ENCODE data around the gene ENG.

Gene ENG

DNA sequence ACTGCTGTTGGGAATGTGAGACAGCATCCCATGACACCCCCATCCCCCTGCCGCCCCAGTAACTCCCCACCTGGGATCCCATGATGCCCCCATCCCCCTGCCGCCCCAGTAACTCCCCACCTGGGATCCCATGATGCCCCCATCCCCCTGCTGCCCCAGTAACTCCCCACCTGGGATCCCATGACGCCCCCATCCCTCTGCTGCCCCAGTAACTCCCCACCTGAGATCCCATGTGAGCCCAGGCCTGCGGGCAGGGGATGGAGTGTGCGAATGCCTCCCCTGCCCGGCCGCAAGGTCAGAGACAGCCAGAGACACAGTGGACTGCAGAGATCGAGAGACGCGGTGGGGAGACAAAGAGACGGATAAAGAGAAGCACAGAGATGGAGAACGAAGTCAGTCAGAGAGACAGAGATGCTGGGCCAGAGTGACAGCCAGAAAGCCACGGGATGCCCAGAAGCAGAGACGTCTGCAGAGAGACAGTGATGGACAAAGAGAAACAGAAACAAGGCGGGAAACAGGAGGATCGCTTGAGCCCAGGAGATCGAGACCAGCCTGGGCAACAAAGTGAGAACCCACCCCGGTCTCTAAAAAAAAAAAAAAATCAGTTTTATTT lies 77.0 kb downstream of the ENG start:
- no peak overlapping the region for H3K4me3 ChIP-seq (ENCODE audit: low read depth, low read length)
- H3K36me3 ChIP-seq (ENCODE audit: control insufficient read depth, insufficient read depth, low read length): no peaks in the 10 kb centered on the region
- H3K4me1 ChIP-seq (ENCODE audit: control insufficient read depth, insufficient read depth, low read length): peaks cover 30% of the 10 kb centered on the region
- H3K27ac ChIP-seq (ENCODE audit: low read depth, low read length): no peak overlapping the region
- no peaks in the 10 kb centered on the region for H3K27me3 ChIP-seq (ENCODE audit: control insufficient read depth, insufficient read depth, low read length)
- H3K9me3 ChIP-seq (ENCODE audit: control insufficient read depth, insufficient read depth, low read depth, low read length): no peaks in the 10 kb centered on the region
- H3K9ac ChIP-seq (ENCODE audit: low read length): no peak overlapping the region

DNA sequence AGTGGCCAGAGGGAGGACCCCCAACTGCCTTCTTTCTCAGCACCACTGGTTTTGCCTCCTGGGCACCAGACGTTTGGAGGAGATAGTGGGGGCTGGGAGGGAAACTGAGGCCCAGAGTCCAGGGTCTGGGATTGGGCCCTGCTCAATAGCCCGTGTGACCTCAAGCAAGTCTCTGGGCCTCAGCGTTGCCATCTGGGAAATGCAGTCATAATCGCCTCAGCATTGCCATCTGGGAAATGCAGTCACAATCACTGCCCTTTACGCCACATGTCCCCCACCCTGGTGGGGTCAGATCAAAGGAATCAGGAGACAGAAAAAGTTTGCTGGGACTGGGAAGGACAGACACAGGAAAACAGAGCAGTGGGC lies 77.6 kb downstream of the ENG start:
- H3K9ac ChIP-seq (ENCODE audit: low read length): no peak overlapping the region
- no peaks in the 10 kb centered on the region for H3K36me3 ChIP-seq (ENCODE audit: control insufficient read depth, insufficient read depth, low read length)
- peaks cover 30% of the 10 kb centered on the region for H3K4me1 ChIP-seq (ENCODE audit: control insufficient read depth, insufficient read depth, low read length)
- H3K4me3 ChIP-seq (ENCODE audit: low read depth, low read length): no peak overlapping the region
- no peaks in the 10 kb centered on the region for H3K27me3 ChIP-seq (ENCODE audit: control insufficient read depth, insufficient read depth, low read length)
- no peak overlapping the region for H3K27ac ChIP-seq (ENCODE audit: low read depth, low read length)
- H3K9me3 ChIP-seq (ENCODE audit: control insufficient read depth, insufficient read depth, low read depth, low read length): no peaks in the 10 kb centered on the region

DNA sequence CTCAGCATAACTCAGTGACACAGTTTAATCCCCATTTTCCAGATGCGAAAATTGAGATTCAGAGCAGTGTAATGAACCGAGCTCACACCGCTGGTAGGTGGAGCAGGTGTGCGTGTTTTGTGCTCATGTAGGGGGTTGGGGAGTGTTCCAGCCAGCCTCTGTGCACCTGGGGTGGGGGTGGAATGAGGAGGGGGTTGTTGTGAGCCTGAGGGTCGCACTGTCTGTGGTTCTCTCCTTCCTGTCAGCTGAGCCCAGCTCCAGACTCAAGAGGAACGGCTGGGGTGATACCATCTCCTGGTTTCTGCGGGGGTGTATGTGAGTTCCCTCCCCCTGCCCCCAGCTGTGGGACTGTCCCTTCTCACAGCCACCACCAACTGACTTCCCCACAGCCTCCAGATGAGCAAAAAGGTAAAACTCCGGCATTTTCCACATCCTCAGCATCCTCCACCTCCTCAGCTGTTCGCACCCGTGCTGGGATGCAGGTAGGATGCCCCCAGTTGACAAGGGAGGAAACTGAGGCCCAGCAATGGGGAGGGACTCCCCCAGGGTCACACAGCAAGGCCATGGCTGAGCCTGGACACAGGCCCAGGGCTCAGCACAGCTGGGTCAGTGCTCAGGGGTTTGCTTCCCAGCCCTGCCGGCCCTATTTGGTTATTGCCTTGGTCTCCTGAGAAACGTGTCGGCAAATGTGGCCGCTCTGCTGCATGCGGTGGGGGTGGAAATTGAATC lies 78.1 kb downstream of the ENG start:
- Histone ChIP-seq H3K27ac (ENCODE audit: low read depth, low read length) (no peak overlapping the region), H3K9me3 (ENCODE audit: control insufficient read depth, insufficient read depth, low read depth, low read length) (no peaks in the 10 kb centered on the region), H3K4me1 (ENCODE audit: control insufficient read depth, insufficient read depth, low read length) (peaks cover 34% of the 10 kb centered on the region), H3K27me3 (ENCODE audit: control insufficient read depth, insufficient read depth, low read length) (no peaks in the 10 kb centered on the region), H3K9ac (ENCODE audit: low read length) (no peak overlapping the region), H3K36me3 (ENCODE audit: control insufficient read depth, insufficient read depth, low read length) (no peaks in the 10 kb centered on the region), H3K4me3 (ENCODE audit: low read depth, low read length) (no peak overlapping the region)

DNA sequence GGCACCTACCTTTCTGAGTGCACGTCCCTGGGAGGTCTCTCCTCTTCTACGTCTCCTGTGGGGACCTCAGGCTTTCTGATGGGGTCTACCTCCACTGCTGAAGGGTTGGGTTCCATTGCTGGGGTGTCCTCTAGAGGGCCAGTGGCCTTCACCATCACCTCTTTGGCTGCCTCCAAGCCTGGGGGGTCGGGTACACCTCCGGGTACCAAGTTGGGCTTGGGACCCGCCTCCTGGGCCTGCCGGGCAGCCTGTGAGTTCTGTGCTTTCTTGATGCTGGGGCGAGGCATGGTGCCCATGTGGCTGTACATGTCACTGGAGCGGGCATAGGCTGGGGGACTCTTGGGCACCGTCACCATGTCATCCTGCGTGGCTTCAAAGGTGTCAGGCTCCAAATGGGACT lies 80.5 kb downstream of the ENG start:
- no peak overlapping the region for H3K9ac ChIP-seq (ENCODE audit: low read length)
- no peak overlapping the region for H3K27ac ChIP-seq (ENCODE audit: low read depth, low read length)

DNA sequence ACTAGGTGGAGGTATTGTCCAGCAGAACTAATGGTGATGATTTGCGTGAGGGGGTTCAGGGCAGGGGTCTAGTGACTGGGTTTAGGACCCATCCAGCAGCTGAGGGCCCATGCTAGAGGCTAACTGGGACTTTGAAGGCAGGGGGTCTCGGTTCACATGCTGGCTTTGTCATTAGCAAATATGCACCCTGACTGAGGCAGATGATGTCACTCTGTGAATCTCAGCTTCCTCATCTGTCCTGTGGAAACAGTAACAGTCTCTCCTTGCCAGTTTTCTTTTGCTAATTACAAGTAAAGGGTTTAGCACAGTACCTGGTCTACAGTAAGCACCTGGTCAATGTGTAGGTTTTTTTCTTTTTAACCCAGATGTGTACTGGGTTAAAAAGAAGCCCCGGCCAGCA lies 81.2 kb downstream of the ENG start:
- H3K27ac ChIP-seq (ENCODE audit: low read depth, low read length): no peak overlapping the region
- H3K4me1 ChIP-seq (ENCODE audit: control insufficient read depth, insufficient read depth, low read length): peaks cover 32% of the 10 kb centered on the region
- H3K36me3 ChIP-seq (ENCODE audit: control insufficient read depth, insufficient read depth, low read length): no peaks in the 10 kb centered on the region
- no peak overlapping the region for H3K9ac ChIP-seq (ENCODE audit: low read length)
- no peak overlapping the region for H3K4me3 ChIP-seq (ENCODE audit: low read depth, low read length)
- H3K27me3 ChIP-seq (ENCODE audit: control insufficient read depth, insufficient read depth, low read length): no peaks in the 10 kb centered on the region
- no peaks in the 10 kb centered on the region for H3K9me3 ChIP-seq (ENCODE audit: control insufficient read depth, insufficient read depth, low read depth, low read length)

More for the DNA sequence above, 80.5 kb downstream of the ENG start:
- Histone ChIP-seq H3K36me3 (ENCODE audit: control insufficient read depth, insufficient read depth, low read length) (no peaks in the 10 kb centered on the region), H3K27me3 (ENCODE audit: control insufficient read depth, insufficient read depth, low read length) (no peaks in the 10 kb centered on the region), H3K4me3 (ENCODE audit: low read depth, low read length) (no peak overlapping the region), H3K4me1 (ENCODE audit: control insufficient read depth, insufficient read depth, low read length) (peaks cover 36% of the 10 kb centered on the region), H3K9me3 (ENCODE audit: control insufficient read depth, insufficient read depth, low read depth, low read length) (no peaks in the 10 kb centered on the region)

DNA sequence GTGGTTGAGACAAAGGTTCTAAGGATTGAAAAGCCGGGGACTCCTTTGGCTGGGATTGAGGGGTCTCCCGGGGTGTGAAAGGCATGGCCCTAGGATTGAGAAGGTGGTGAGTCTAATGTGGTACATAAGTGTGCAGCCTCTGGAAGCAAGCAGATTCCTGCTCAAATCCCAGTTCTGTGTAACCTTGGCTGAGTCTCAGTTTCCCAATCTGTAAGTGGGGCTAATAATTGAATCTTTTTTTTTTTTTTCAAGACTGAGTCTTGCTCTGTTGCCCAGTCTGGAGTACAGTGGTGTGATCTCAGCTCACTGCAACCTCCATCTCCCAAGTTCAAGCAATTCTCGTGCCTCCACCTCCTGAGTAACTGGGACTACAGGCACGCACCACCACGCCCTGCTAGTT lies 81.9 kb downstream of the ENG start:
- H3K9ac ChIP-seq (ENCODE audit: low read length): no peak overlapping the region
- no peak overlapping the region for H3K27ac ChIP-seq (ENCODE audit: low read depth, low read length)
- H3K27me3 ChIP-seq (ENCODE audit: control insufficient read depth, insufficient read depth, low read length): no peaks in the 10 kb centered on the region
- H3K9me3 ChIP-seq (ENCODE audit: control insufficient read depth, insufficient read depth, low read depth, low read length): no peaks in the 10 kb centered on the region
- no peak overlapping the region for H3K4me3 ChIP-seq (ENCODE audit: low read depth, low read length)
- no peaks in the 10 kb centered on the region for H3K36me3 ChIP-seq (ENCODE audit: control insufficient read depth, insufficient read depth, low read length)
- H3K4me1 ChIP-seq (ENCODE audit: control insufficient read depth, insufficient read depth, low read length): peaks cover 38% of the 10 kb centered on the region

DNA sequence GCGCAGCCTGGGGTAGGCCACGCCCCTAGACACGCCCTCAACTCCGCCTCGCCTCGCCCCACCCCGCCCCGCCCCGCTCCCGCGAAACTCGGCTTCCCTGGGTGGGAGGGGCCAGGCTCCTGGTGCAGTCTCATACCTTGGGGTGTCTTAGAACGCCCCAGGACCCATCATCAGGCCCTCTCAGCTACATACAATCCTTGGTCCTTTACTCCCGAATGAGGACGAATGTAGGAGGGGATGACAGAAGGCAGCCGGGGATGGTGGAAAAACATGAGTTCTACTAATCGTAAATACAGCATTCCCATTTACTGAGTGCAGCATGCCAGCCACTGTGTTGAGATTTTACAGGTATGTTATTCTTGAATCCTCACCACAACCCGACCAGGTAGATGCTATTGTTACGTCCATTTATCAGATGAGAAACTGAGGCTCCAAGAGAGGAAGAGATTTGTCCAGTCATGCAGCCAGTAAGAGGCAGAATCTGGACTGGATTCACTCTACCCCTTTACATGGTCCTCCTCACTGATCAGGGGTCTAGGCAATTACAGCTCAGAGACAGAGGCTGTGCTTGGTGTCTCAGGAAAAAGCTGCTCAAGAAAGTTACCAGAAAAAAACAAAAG lies 82.8 kb downstream of the ENG start:
- Histone ChIP-seq H3K36me3 (ENCODE audit: control insufficient read depth, insufficient read depth, low read length) (no peaks in the 10 kb centered on the region), H3K4me1 (ENCODE audit: control insufficient read depth, insufficient read depth, low read length) (peaks cover 37% of the 10 kb centered on the region), H3K9me3 (ENCODE audit: control insufficient read depth, insufficient read depth, low read depth, low read length) (no peaks in the 10 kb centered on the region), H3K4me3 (ENCODE audit: low read depth, low read length) (peak overlapping the region; percentile 72), H3K9ac (ENCODE audit: low read length) (no peak overlapping the region), H3K27me3 (ENCODE audit: control insufficient read depth, insufficient read depth, low read length) (no peaks in the 10 kb centered on the region), H3K27ac (ENCODE audit: low read depth, low read length) (no peak overlapping the region)

DNA sequence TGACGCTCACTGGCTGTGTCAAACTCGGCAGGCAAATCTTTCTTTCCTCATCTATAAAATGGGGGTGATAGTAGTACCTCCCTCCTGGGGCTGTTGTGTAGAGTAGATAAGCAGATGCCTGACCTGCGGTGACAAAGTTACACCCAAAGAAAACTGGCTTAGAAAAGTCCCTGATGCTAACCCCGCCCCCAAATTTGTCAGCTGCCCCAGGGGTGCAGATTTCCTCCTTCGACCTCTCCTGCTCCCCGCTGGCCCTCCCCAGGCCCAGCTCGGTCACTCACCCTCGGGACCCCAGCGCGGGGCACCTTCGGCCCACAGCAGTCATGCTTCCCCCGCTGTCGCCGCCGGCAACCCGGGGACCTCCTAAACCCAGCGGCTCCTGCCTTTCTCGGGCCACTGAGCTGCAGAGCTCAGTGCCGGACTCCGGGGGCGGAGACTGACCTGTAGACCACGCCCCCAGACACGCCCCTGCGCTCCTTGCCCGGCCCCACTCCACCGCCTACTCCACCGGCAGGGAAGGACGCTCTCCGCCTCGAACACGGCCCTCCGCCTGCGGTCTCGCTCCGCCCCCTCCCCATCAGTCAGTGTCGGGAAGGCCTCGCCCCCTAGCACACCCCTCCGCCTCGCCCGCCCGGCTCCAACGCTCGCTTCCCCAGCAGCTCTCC lies 83.4 kb downstream of the ENG start:
- Histone ChIP-seq H3K9ac (ENCODE audit: low read length) (no peak overlapping the region), H3K27ac (ENCODE audit: low read depth, low read length) (no peak overlapping the region), H3K9me3 (ENCODE audit: control insufficient read depth, insufficient read depth, low read depth, low read length) (no peaks in the 10 kb centered on the region)

DNA sequence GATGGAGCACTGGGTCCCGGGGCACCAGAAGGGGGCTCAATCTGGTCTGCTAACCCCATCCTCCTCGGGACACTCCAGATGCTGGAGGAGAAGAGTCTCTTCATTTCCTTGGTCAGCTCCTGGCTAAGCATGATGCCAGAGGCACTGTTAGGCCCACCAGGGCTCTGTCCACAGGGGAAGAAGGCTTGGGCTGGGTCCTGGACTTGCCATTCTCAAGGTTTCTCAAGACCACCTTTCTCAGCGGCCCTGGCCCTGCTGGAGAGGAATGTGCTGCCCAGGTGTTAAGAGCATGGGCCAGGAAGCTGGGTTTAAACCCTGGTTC lies 83.9 kb downstream of the ENG start:
- no peak overlapping the region for H3K27ac ChIP-seq (ENCODE audit: low read depth, low read length)
- no peaks in the 10 kb centered on the region for H3K36me3 ChIP-seq (ENCODE audit: control insufficient read depth, insufficient read depth, low read length)
- peak overlapping the region; percentile 72 for H3K4me3 ChIP-seq (ENCODE audit: low read depth, low read length)
- H3K4me1 ChIP-seq (ENCODE audit: control insufficient read depth, insufficient read depth, low read length): peaks cover 30% of the 10 kb centered on the region
- no peaks in the 10 kb centered on the region for H3K9me3 ChIP-seq (ENCODE audit: control insufficient read depth, insufficient read depth, low read depth, low read length)
- H3K27me3 ChIP-seq (ENCODE audit: control insufficient read depth, insufficient read depth, low read length): no peaks in the 10 kb centered on the region
- no peak overlapping the region for H3K9ac ChIP-seq (ENCODE audit: low read length)

More for the DNA sequence above, 83.4 kb downstream of the ENG start:
- Histone ChIP-seq H3K36me3 (ENCODE audit: control insufficient read depth, insufficient read depth, low read length) (no peaks in the 10 kb centered on the region), H3K4me3 (ENCODE audit: low read depth, low read length) (peak overlapping the region; percentile 72), H3K27me3 (ENCODE audit: control insufficient read depth, insufficient read depth, low read length) (no peaks in the 10 kb centered on the region), H3K4me1 (ENCODE audit: control insufficient read depth, insufficient read depth, low read length) (peaks cover 31% of the 10 kb centered on the region)

DNA sequence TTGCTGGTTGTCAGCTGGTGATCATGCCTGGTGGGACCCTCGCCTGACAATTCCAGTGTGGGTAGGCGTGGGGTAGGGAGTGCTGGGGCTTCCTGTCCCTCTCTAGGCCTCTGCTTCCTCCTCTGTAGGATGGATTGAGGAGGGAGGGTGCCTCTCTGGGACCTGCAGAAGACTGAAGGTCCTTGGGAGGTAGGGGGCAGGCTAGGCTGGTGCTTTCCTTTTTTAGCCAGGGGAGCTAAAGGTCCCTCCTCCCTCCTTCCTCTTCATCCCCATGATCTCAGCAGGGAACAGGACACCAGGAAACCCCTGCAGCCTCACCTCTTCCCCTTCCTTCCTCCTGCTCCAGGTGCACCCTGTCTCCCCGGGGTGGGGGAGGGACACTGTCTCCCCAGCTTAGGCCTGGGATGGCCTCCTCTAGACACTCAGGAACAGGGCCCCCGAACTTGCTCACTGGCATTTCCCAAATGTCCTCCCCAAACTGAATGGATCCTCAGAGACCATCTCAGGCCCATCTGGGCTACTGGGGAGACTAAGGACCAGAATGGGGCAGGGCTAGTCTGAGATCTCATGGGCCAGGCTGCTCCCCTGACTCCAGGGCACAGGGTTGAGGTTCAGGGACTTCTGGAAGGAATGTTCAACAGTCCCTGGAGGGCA lies 84.4 kb downstream of the ENG start:
- Histone ChIP-seq H3K27me3 (ENCODE audit: control insufficient read depth, insufficient read depth, low read length) (no peaks in the 10 kb centered on the region), H3K4me1 (ENCODE audit: control insufficient read depth, insufficient read depth, low read length) (peaks cover 30% of the 10 kb centered on the region), H3K4me3 (ENCODE audit: low read depth, low read length) (no peak overlapping the region), H3K36me3 (ENCODE audit: control insufficient read depth, insufficient read depth, low read length) (no peaks in the 10 kb centered on the region), H3K9me3 (ENCODE audit: control insufficient read depth, insufficient read depth, low read depth, low read length) (no peaks in the 10 kb centered on the region), H3K27ac (ENCODE audit: low read depth, low read length) (no peak overlapping the region), H3K9ac (ENCODE audit: low read length) (no peak overlapping the region)

DNA sequence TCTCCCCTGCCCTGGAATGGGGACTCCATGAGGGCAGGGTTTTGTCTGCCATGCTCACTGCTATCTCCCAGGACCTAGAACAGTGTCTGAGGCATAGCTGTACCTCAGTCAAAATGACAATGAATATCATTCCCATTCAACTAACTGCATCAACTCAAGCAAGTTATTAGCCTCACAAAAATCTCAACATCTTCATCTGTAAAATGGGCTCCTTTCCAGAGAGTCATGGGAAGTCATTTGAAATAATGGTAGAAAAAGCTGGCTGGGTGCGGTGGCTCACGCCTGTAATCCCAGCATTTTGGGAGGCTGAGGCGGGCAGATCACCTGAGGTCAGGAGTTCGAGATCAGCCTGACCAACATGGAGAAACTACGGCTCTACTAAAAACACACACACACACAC lies 85.4 kb downstream of the ENG start:
- H3K27ac ChIP-seq (ENCODE audit: low read depth, low read length): no peak overlapping the region
- no peaks in the 10 kb centered on the region for H3K36me3 ChIP-seq (ENCODE audit: control insufficient read depth, insufficient read depth, low read length)
- H3K27me3 ChIP-seq (ENCODE audit: control insufficient read depth, insufficient read depth, low read length): no peaks in the 10 kb centered on the region
- no peak overlapping the region for H3K4me3 ChIP-seq (ENCODE audit: low read depth, low read length)
- H3K9ac ChIP-seq (ENCODE audit: low read length): no peak overlapping the region
- peaks cover 32% of the 10 kb centered on the region for H3K4me1 ChIP-seq (ENCODE audit: control insufficient read depth, insufficient read depth, low read length)
- no peaks in the 10 kb centered on the region for H3K9me3 ChIP-seq (ENCODE audit: control insufficient read depth, insufficient read depth, low read depth, low read length)
